D721Med (cell line): ENCODE measurements around the gene KLF16.

ENCODE experiments used
- DNase-seq: peaks from one replicate; pipeline ENCODE4 v3.0.0; 2011; ENCODE audit warnings: low spot score; ENCODE audit not compliant: insufficient read length
- FAIRE-seq: peaks from 2 replicates; lab custom pipeline; 2011; peaks lifted over from hg19 to GRCh38; lab: Jason Lieb, UNC
- CTCF ChIP-seq: IDR thresholded peaks from 2 replicates; pipeline ENCODE4 v1.5.1; 2012; ENCODE audit warnings: mild to moderate bottlenecking, control low read depth; ENCODE audit not compliant: insufficient read depth; ENCODE audit errors: missing control alignments

Gene KLF16

GRCh38 chr19:1864480-1865171 lies 1.2 kb upstream of the KLF16 start:
- DNase-seq: no peak
- no peak for FAIRE-seq
- TF ChIP-seq CTCF: peak; percentile 58

- no peak for FAIRE-seq
- peak; percentile 84 for DNase-seq
Measured at GRCh38 chr19:1863638-1864479, 480 bp upstream of the KLF16 start.

GRCh38 chr19:1862424-1863327 lies 703 bp downstream of the KLF16 start:
- FAIRE-seq: no peak
- DNase-seq: no peak
- TF ChIP-seq CTCF: no peak

More at GRCh38 chr19:1863638-1864479, 480 bp upstream of the KLF16 start:
- no peak for TF ChIP-seq CTCF

GRCh38 chr19:1862068-1862423 lies 1.3 kb downstream of the KLF16 start:
- FAIRE-seq: no peak
- DNase-seq: no peak
- TF ChIP-seq CTCF: no peak

- FAIRE-seq (no peak), DNase-seq (no peak)
- TF ChIP-seq CTCF: no peak
Measured at GRCh38 chr19:1861599-1862031, 1.8 kb downstream of the KLF16 start.

- no peak for TF ChIP-seq CTCF
- FAIRE-seq: no peak
- no peak for DNase-seq
Measured at GRCh38 chr19:1860821-1861598, 2.4 kb downstream of the KLF16 start.
